Measurements from ENCODE around the gene COX8C.

COX8C gene

GRCh38 chr14:93304771-93305170, 42.2 kb upstream of the COX8C start:
- H3K4me3 ChIP-seq (ENCODE audit: low read depth, low read length): no peak overlapping the region
- in situ Hi-C loops (cut with HindIII; ENCODE audit: low sequenced_read_pairs): no loop called here
- DNase-seq (ENCODE audit: low read depth, low spot score): no peak
- TF ChIP-seq CTCF (IDR thresholded peaks at IDR 0.05; ENCODE audit: low read depth, low read length): no peak

- no peak overlapping the region for H3K4me3 ChIP-seq (ENCODE audit: low read depth, low read length)
- DNase-seq (ENCODE audit: low read depth, low spot score): no peak
- in situ Hi-C loops (cut with HindIII; ENCODE audit: low sequenced_read_pairs): no loop called here
- no peak for TF ChIP-seq CTCF (IDR thresholded peaks at IDR 0.05; ENCODE audit: low read depth, low read length)
Measured at GRCh38 chr14:93305725-93306418, 41.1 kb upstream of the COX8C start.

GRCh38 chr14:93306812-93307211, 40.2 kb upstream of the COX8C start:
- TF ChIP-seq CTCF (IDR thresholded peaks at IDR 0.05; ENCODE audit: low read depth, low read length): no peak
- DNase-seq (ENCODE audit: low read depth, low spot score): no peak
- in situ Hi-C loops (cut with HindIII; ENCODE audit: low sequenced_read_pairs): no loop called here
- H3K4me3 ChIP-seq (ENCODE audit: low read depth, low read length): no peak overlapping the region

GRCh38 chr14:93308686-93309345, 38.2 kb upstream of the COX8C start:
- TF ChIP-seq CTCF (IDR thresholded peaks at IDR 0.05; ENCODE audit: low read depth, low read length): no peak
- in situ Hi-C loops (cut with HindIII; ENCODE audit: low sequenced_read_pairs): no loop called here
- no peak for DNase-seq (ENCODE audit: low read depth, low spot score)
- H3K4me3 ChIP-seq (ENCODE audit: low read depth, low read length): no peak overlapping the region

GRCh38 chr14:93309427-93309966, 37.5 kb upstream of the COX8C start:
- H3K4me3 ChIP-seq (ENCODE audit: low read depth, low read length): no peak overlapping the region
- TF ChIP-seq CTCF (IDR thresholded peaks at IDR 0.05; ENCODE audit: low read depth, low read length): no peak
- in situ Hi-C loops (cut with HindIII; ENCODE audit: low sequenced_read_pairs): no loop called here
- no peak for DNase-seq (ENCODE audit: low read depth, low spot score)

GRCh38 chr14:93311082-93311481, 35.9 kb upstream of the COX8C start:
- no peak for TF ChIP-seq CTCF (IDR thresholded peaks at IDR 0.05; ENCODE audit: low read depth, low read length)
- no peak for DNase-seq (ENCODE audit: low read depth, low spot score)
- H3K4me3 ChIP-seq (ENCODE audit: low read depth, low read length): no peak overlapping the region
- in situ Hi-C loops (cut with HindIII; ENCODE audit: low sequenced_read_pairs): no loop called here
